AG04449 (cell line): Measurements from ENCODE around the gene TMBIM1.

Source experiments
- CTCF ChIA-PET: fragments of 350-600 bp; formaldehyde crosslinking; extraction: SDS; loops from one replicate; lab custom pipeline; 2021; ENCODE audit warnings: antibody characterized with exemption; lab: Yijun Ruan, JAX
- POLR2A ChIA-PET: fragments of 400-600, 350-600 bp; formaldehyde crosslinking; extraction: SDS; loops from one replicate; lab custom pipeline; 2020; ENCODE audit warnings: antibody characterized with exemption, inconsistent platforms; lab: Yijun Ruan, JAX
- DNase-seq: peaks from one replicate; pipeline ENCODE4 v3.0.0-alpha.2; 2010; ENCODE audit warnings: low read depth, low spot score
- H3K4me3 ChIP-seq: 2 replicates; pipeline ENCODE4 v1.5.1; 2011; ENCODE audit warnings: low read depth, mild to moderate bottlenecking, control low read depth, low read length
- CTCF ChIP-seq: IDR thresholded peaks from one replicate; pipeline ENCODE4 v1.5.1; 2011; ENCODE audit warnings: mild to moderate bottlenecking, moderate library complexity, low read length, control low read depth, inconsistent platforms; ENCODE audit not compliant: insufficient read depth; ENCODE audit errors: missing control alignments

The TMBIM1 gene

GRCh38 chr2:218327451-218328210 lies 35.3 kb upstream of the TMBIM1 start:
- H3K4me3 ChIP-seq = no peak overlapping the region
- no peak for DNase-seq
- TF ChIP-seq CTCF = no peak
- POLR2A ChIA-PET = no interaction called here
- CTCF ChIA-PET = interaction anchor here (2.6 kb wide), 1 partner anchor 9 kb away, joined by 9 read pairs; no protein-coding TSS in a partner anchor

- H3K4me3 ChIP-seq = no peak overlapping the region
- ChIA-PET POLR2A (no interaction called here), CTCF (interaction anchor here (0.7 to 2.6 kb wide), 5 partner anchors 10 to 35 kb away, joined by 3 to 9 read pairs (median 3); partner anchors contain the start of gene CATIP)
- no peak for DNase-seq
- TF ChIP-seq CTCF = no peak
Observed at GRCh38 chr2:218326315-218326714, 34.0 kb upstream of the TMBIM1 start.

GRCh38 chr2:218325566-218326160 lies 33.4 kb upstream of the TMBIM1 start:
- H3K4me3 ChIP-seq = no peak overlapping the region
- DNase-seq = no peak
- ChIA-PET CTCF (interaction anchor here (1.3 to 4.5 kb wide), 4 partner anchors 11 to 36 kb away, joined by 3 to 22 read pairs (median 7); partner anchors contain the start of gene CATIP), POLR2A (no interaction called here)
- no peak for TF ChIP-seq CTCF

- CTCF ChIA-PET = interaction anchor here (1.3 to 4.5 kb wide), 4 partner anchors 17 to 33 kb away, joined by 4 to 22 read pairs (median 14); partner anchors contain the start of gene CATIP
- H3K4me3 ChIP-seq = peak overlapping the region; percentile 65
- TF ChIP-seq CTCF = no peak
- POLR2A ChIA-PET = no interaction called here
- no peak for DNase-seq
Observed at GRCh38 chr2:218323526-218324472, 31.5 kb upstream of the TMBIM1 start.

- H3K4me3 ChIP-seq = peak overlapping the region; percentile 65
- CTCF ChIA-PET = interaction anchor here (0.9 to 4.5 kb wide), 6 partner anchors 16 to 34 kb away, joined by 3 to 22 read pairs (median 6); partner anchors contain the start of genes CATIP and TMBIM1
- DNase-seq = no peak
- TF ChIP-seq CTCF = no peak
- POLR2A ChIA-PET = interaction anchor here (0.9 kb wide), 1 partner anchor 48 kb away, joined by 3 read pairs; no protein-coding TSS in a partner anchor
Observed at GRCh38 chr2:218322768-218323525, 30.6 kb upstream of the TMBIM1 start.
